ENCODE data around the gene SHCBP1L. TPM values are rescaled to one million over a fixed set of nuclear protein-coding genes. Genes with fewer than 3 reads are reported as not detected.

Gene SHCBP1L
- polyA plus RNA-seq, 1 donor from 2014 or later: not detected

- no peak overlapping the region for H3K4me2 ChIP-seq (ENCODE audit: low read length)
- H3K9ac ChIP-seq (ENCODE audit: low read length): no peak overlapping the region
- TF ChIP-seq SMC3 (conservative IDR thresholded peaks at IDR 0.05; ENCODE audit: poor library complexity): no peak
- no peak for TF ChIP-seq RAD21 (conservative IDR thresholded peaks at IDR 0.05)
- TF ChIP-seq MXI1 (conservative IDR thresholded peaks at IDR 0.05; ENCODE audit: poor library complexity, severe bottlenecking): no peak
- no peak for TF ChIP-seq CTCF (IDR thresholded peaks at IDR 0.05; ENCODE audit: poor library complexity, severe bottlenecking)
- TF ChIP-seq EZH2 (IDR thresholded peaks at IDR 0.05; ENCODE audit: borderline replicate concordance, insufficient read depth, low read length, poor library complexity, severe bottlenecking): no peak
- TF ChIP-seq, protein P1, sequence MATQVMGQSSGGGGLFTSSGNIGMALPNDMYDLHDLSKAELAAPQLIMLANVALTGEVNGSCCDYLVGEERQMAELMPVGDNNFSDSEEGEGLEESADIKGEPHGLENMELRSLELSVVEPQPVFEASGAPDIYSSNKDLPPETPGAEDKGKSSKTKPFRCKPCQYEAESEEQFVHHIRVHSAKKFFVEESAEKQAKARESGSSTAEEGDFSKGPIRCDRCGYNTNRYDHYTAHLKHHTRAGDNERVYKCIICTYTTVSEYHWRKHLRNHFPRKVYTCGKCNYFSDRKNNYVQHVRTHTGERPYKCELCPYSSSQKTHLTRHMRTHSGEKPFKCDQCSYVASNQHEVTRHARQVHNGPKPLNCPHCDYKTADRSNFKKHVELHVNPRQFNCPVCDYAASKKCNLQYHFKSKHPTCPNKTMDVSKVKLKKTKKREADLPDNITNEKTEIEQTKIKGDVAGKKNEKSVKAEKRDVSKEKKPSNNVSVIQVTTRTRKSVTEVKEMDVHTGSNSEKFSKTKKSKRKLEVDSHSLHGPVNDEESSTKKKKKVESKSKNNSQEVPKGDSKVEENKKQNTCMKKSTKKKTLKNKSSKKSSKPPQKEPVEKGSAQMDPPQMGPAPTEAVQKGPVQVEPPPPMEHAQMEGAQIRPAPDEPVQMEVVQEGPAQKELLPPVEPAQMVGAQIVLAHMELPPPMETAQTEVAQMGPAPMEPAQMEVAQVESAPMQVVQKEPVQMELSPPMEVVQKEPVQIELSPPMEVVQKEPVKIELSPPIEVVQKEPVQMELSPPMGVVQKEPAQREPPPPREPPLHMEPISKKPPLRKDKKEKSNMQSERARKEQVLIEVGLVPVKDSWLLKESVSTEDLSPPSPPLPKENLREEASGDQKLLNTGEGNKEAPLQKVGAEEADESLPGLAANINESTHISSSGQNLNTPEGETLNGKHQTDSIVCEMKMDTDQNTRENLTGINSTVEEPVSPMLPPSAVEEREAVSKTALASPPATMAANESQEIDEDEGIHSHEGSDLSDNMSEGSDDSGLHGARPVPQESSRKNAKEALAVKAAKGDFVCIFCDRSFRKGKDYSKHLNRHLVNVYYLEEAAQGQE (IDR thresholded peaks at IDR 0.05; ENCODE audit: borderline replicate concordance): no peak
- TF ChIP-seq TAF1 (IDR thresholded peaks at IDR 0.05; ENCODE audit: low read depth): no peak
- no peak for TF ChIP-seq POLR2AphosphoS5 (IDR thresholded peaks at IDR 0.05)
- TF ChIP-seq EP300 (conservative IDR thresholded peaks at IDR 0.05; ENCODE audit: poor library complexity, severe bottlenecking): no peak
- H3F3A ChIP-seq (ENCODE audit: insufficient read depth, low read length, poor library complexity, severe bottlenecking): no peaks in the 10 kb centered on the region
- peaks cover 28% of the 10 kb centered on the region for H3K36me3 ChIP-seq (ENCODE audit: insufficient read depth, low read length)
- H3K4me3 ChIP-seq (ENCODE audit: low read length): no peak overlapping the region
- H3K27ac ChIP-seq (ENCODE audit: low read length): no peak overlapping the region
- no peaks in the 10 kb centered on the region for H3K9me3 ChIP-seq (ENCODE audit: low read length)
- H2AFZ ChIP-seq (ENCODE audit: low read depth, low read length): no peak overlapping the region
- H3K27me3 ChIP-seq (ENCODE audit: insufficient read depth, low read depth, low read length): no peaks in the 10 kb centered on the region
- H3K79me2 ChIP-seq (replicated peaks; ENCODE audit: insufficient read depth, low read length): no peaks in the 10 kb centered on the region
- no peaks in the 10 kb centered on the region for H3K9me2 ChIP-seq (ENCODE audit: insufficient read depth, low read length)
- H4K20me1 ChIP-seq (ENCODE audit: insufficient read depth): no peaks in the 10 kb centered on the region
These were observed 85.1 kb downstream of the SHCBP1L start for GRCh38 chr1:182867861-182868260.

DNA sequence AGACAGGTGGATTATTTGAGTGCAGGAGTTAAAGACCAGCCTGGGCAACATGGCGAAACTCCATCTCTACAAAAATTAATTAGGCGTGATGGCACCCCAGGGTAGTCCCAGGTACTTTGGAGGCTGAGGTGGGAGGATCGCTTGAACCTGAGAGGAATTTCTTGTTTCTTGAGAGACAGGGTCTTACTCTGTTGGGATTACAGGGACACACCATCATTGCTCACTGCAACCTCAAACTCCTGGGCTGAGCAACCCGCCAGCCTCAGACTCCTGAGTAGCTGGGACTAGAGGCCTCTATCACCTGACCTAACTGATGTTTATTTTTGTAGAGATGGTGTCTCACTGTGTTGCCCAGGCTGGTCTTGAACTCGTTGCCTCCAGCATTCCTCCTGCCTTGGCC is 89.0 kb downstream of the SHCBP1L start:
- peaks cover 3% of the 10 kb centered on the region for H4K20me1 ChIP-seq (ENCODE audit: insufficient read depth)
- H3F3A ChIP-seq (ENCODE audit: insufficient read depth, low read length, poor library complexity, severe bottlenecking): no peaks in the 10 kb centered on the region
- no peaks in the 10 kb centered on the region for H3K9me2 ChIP-seq (ENCODE audit: insufficient read depth, low read length)
- H3K9ac ChIP-seq (ENCODE audit: low read length): no peak overlapping the region
- H3K36me3 ChIP-seq (ENCODE audit: insufficient read depth, low read length): peaks cover 22% of the 10 kb centered on the region
- H2AFZ ChIP-seq (ENCODE audit: low read depth, low read length): no peak overlapping the region
- TF ChIP-seq POLR2AphosphoS5 (IDR thresholded peaks at IDR 0.05) (peak; percentile 10), CTCF (IDR thresholded peaks at IDR 0.05; ENCODE audit: poor library complexity, severe bottlenecking) (no peak), EP300 (conservative IDR thresholded peaks at IDR 0.05; ENCODE audit: poor library complexity, severe bottlenecking) (no peak), EZH2 (IDR thresholded peaks at IDR 0.05; ENCODE audit: borderline replicate concordance, insufficient read depth, low read length, poor library complexity, severe bottlenecking) (no peak)
- H3K79me2 ChIP-seq (replicated peaks; ENCODE audit: insufficient read depth, low read length): no peaks in the 10 kb centered on the region
- no peak overlapping the region for H3K27ac ChIP-seq (ENCODE audit: low read length)
- no peaks in the 10 kb centered on the region for H3K27me3 ChIP-seq (ENCODE audit: insufficient read depth, low read depth, low read length)
- H3K4me2 ChIP-seq (ENCODE audit: low read length): no peak overlapping the region
- H3K4me3 ChIP-seq (ENCODE audit: low read length): no peak overlapping the region
- no peaks in the 10 kb centered on the region for H3K9me3 ChIP-seq (ENCODE audit: low read length)

Data from neural cell (in vitro differentiated cells).